SIG-M5 treated with dmso at 0.1 percent for 504 hours (cell line): ENCODE measurements around the gene GSAP.
"Not testable (repeated sequence)": the region's sequence is repeated elsewhere in the genome, so short reads cannot be mapped to it uniquely, and the experiment has no call there.

Source experiments
- DNase-seq: peaks from one replicate; lab custom pipeline; 2025; ENCODE audit not compliant: unreplicated experiment; lab: John Stamatoyannopoulos, UW

GSAP gene

GRCh38 chr7:77415823-77416620, at the start of gene GSAP:
Gene GSAP (minus strand): TSS chr7:77416349. CDS start chr7:77416321, 28 bp downstream.
- DNase-seq = no peak

DNA sequence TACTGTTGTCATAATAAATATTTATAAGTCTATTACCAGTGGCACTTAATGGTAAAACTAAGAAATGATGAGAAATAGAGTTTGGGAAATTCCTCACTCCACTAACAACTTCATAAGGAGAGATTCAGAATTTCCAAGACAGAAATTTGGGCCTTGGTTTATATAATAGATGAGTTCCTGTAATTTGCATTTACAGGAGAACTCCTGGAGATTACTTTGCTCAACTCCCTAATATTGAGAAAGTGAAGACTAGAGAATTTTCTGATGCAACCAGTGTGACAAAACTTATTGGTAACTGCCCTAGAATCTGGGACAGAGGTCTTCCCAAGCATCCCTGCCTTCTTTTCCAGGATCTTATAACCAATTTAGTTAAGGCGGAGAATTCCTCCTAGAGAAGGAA, 49.1 kb upstream of the GSAP start:
- DNase-seq = no peak

- DNase-seq = no peak
Observed at GRCh38 chr7:77464589-77464988, 48.4 kb upstream of the GSAP start.

DNA sequence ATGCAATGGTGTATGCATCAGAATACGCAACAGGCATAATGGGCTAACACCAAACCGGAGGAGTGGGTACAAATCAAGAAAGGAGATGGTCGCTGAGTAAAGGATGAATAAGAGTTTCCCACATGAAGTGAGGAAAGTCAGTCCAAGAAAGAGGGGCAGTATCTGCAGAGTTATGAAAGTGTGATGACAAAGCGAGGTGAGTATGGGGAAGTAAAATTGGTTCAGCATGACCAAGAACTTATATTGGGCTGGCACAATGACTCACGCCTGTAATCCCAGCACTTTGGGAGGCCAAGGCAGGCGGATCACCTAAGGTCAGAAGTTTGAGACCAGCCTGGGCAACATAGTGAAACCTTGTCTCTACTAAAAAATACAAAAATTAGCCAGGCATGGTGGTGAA, 47.5 kb upstream of the GSAP start:
- DNase-seq = peak; percentile 96

DNA sequence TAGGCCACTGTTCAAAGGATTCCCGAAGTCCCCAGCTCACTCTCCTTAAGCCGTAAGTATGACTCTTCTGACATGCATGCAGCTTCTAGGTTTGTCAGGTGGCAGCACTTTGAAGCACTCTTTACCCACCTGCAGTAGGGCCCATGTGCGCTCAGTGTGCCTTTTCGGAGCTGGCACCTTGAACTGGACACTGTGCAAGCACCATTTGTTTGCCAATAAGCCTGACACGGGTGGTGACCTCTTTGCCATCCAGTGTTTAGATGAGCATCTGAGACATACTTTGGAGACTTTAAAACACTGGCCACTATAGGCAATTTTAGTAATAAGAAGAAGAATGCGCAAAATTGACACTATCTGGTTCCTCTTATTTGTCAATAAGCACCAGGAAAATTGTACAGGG, 45.7 kb upstream of the GSAP start:
- no peak for DNase-seq

- DNase-seq = no peak
Observed at GRCh38 chr7:77461246-77461645, 45.1 kb upstream of the GSAP start.

DNA sequence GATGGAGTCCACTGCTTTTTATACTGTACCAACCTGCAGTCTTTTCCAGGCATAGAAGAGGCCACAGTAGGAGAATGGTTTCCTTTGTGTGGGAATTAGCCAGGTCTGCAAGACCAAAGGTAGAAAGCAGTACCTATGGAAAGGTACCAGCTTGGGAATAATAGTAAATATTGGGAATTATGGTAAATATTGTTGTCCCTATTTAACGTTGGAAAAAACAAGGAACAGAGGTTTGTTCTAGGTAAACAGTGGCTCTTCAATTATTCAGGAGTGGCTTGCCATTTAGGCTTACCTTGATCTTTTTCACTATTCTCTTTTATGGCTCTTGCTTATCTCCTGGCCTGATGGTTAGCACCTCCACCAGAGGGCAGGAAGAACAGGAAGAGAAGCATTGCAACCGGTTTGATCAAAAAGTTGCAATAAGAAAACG, 43.9 kb upstream of the GSAP start:
- DNase-seq = no peak

DNA sequence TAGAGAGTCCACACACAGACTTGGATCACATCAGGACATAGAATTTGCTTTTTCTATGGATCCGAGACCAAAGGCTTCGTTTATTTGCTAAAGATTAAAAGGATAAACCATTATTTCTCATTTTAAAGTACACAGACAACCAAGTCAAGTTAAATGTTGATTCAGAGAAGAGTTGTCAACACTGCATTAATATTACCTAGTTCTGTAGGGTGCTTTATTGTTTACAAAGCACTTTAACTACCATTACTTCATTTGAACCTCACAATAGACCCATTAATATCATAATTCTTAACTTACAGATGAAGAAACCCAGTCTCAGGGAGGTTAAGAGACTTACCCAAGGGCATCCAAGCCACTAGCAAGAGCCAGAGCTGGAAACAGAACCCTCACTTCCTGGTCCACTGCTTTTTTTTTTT, 43.2 kb upstream of the GSAP start:
- DNase-seq = no peak

- DNase-seq = peak; percentile 43
Observed at GRCh38 chr7:77458786-77459185, 42.6 kb upstream of the GSAP start.

GRCh38 chr7:77457779-77458178, 41.6 kb upstream of the GSAP start:
- no peak for DNase-seq

GRCh38 chr7:77456696-77457095, 40.5 kb upstream of the GSAP start:
- no peak for DNase-seq

GRCh38 chr7:77455321-77455720, 39.2 kb upstream of the GSAP start:
- DNase-seq = no peak

- DNase-seq = no peak
Observed at GRCh38 chr7:77454802-77455201, 38.7 kb upstream of the GSAP start.

- DNase-seq = peak; percentile 55
Observed at GRCh38 chr7:77453531-77453930, 37.4 kb upstream of the GSAP start.

- DNase-seq = not testable (repeated sequence)
Observed at GRCh38 chr7:77451950-77452349, 35.8 kb upstream of the GSAP start.

- DNase-seq = no peak
Observed at GRCh38 chr7:77450613-77451012, 34.5 kb upstream of the GSAP start.

DNA sequence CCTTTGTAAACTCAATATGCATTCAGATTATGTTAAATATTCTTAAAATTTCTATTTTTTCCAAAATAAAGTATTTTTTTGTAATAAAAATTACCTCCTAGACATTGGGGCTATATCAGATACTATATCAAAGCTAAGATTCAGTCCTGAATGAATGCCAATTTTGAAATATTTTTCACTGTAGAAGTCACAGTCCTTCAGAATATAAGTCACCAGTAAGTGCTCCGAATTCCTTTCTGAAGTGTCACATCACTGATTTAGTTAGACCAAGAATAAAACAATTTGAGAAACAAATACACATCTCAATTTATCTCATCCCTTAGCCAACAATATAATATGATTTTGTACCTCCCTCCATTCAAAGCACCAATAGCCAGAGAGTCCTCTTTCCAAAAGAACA, 33.9 kb upstream of the GSAP start:
- no peak for DNase-seq

DNA sequence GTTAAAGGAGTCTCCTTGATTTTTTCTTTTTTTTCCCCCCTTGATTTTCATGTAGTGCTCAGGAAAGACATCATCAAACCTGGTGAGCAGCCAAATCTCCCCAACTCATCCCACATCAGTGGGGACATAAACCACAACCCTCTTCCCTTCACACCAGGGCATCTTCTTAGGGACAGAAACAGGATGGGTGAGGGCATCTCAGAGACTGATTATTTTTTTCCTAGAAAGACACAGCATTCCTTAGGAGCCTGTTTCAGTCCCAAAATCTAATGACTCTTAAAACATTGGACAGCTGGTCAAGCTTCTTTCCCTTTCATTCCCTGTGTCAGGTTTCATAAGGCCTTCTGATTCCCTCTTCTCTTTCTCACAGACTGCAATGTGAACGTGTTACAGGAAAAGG, 31.5 kb upstream of the GSAP start:
- DNase-seq = no peak

GRCh38 chr7:77444123-77444522, 28.0 kb upstream of the GSAP start:
- DNase-seq = no peak

DNA sequence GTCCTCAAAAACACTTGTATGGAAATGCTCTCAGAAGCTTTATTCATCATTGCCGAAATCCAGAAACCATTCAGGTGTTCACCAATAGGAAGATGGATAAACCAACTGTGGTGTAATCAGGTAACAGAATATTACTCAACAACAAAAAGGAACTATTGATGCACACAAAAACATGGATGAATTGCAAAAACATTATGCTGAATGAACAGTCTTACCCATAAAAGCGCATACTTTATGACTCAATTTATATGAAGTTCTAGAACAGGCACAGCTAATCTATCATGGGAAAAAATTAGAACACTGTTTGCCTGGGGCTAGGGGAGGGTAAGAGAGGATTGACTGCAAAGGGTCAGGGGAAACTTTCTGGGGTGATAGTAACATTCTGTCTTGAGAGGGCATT, 26.9 kb upstream of the GSAP start:
- no peak for DNase-seq

- DNase-seq = no peak
Observed at GRCh38 chr7:77442636-77443035, 26.5 kb upstream of the GSAP start.

GRCh38 chr7:77441046-77441445, 24.9 kb upstream of the GSAP start:
- no peak for DNase-seq

DNA sequence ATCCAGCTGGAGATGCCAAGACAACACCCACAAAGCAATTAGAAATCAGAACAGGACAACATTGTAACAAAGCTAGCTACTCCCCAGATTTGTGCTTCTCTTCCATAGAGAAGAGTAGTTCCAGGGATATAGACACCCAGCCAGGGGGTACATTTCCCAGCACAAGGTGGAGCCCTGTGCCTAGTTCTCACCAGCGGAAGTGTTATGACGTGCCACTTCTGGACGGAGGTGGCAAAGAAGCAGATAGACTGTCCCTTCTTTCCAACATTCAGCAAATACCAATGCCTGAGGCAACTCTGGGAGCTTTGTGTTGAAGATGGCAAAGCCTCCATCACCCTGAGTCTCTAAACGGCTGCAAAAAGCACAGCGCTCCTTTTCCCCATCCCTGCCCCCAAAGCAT, 23.4 kb upstream of the GSAP start:
- no peak for DNase-seq
